T-cell (primary cell): Measurements from ENCODE around the gene TMPRSS11D. TPM values are rescaled to one million over a fixed set of nuclear protein-coding genes. Genes with fewer than 3 reads are reported as not detected.

ENCODE experiments used
- ATAC-seq, 4 experiments: fragments of 200-7000 bp in 3 of 4; fragments of 150-1000 bp in 1 of 4; cut with Tn5 transposase; replicated peaks in 1 of 4; 1 replicate in 3 of 4; 2 replicates in 1 of 4; pipeline ENCODE4 v1.10.0; 2021; ENCODE audit warnings: moderate library complexity in 3 of 4, mild to moderate bottlenecking in 2 of 4, moderate number of reproducible peaks in 1 of 4
- CTCF ChIA-PET, 2 donors: fragments of 300-600 bp; sonication (Branson Sonifier 250); formaldehyde crosslinking; loops; one replicate each; lab custom pipeline; 2022; ENCODE audit warnings: antibody characterized with exemption in 2 of 2; lab: Charles Lee
- POLR2A ChIA-PET, 2 donors: fragments of 300-600 bp; sonication (Branson Sonifier 250); formaldehyde crosslinking; loops; one replicate each; lab custom pipeline; 2022; ENCODE audit warnings: antibody characterized with exemption in 2 of 2; lab: Charles Lee
- DNase-seq, 35 experiments: peaks; one replicate each; pipeline versions ENCODE4 v3.0.0 to v3.0.0-alpha.2; 2013 to 2023
- H3K27ac ChIP-seq: one replicate; pipeline ENCODE4 v1.5.1; 2013; ENCODE audit warnings: low read length
- H3K27me3 ChIP-seq, 2 experiments: replicated peaks in 1 of 2; 1 replicate in 1 of 2; 2 replicates in 1 of 2; pipeline versions ENCODE4 v1.6.1 to v1.7.0; 2013; ENCODE audit warnings: low read length in 1 of 2, mixed read lengths in 1 of 2; ENCODE audit not compliant: control insufficient read depth in 2 of 2, insufficient read depth in 2 of 2; ENCODE audit errors: extremely low read depth in 1 of 2
- H3K36me3 ChIP-seq, 2 donors: 1 replicate in 1 of 2; 2 replicates in 1 of 2; pipeline versions ENCODE4 v1.6.1 to v1.7.0; 2013; ENCODE audit warnings: low read length in 1 of 2; ENCODE audit not compliant: control insufficient read depth in 2 of 2, insufficient read depth in 1 of 2; ENCODE audit errors: extremely low read depth in 1 of 2
- H3K4me1 ChIP-seq, 2 experiments: 1 replicate in 1 of 2; 2 replicates in 1 of 2; pipeline versions ENCODE4 v1.6.1 to v1.7.0; 2013; ENCODE audit warnings: low read length in 2 of 2, mixed read lengths in 1 of 2; ENCODE audit not compliant: insufficient read depth in 2 of 2, control insufficient read depth in 1 of 2; ENCODE audit errors: extremely low read depth in 1 of 2
- H3K4me3 ChIP-seq, 2 donors: 1 replicate in 1 of 2; 2 replicates in 1 of 2; pipeline versions ENCODE4 v1.5.1 to v1.7.0; 2013; ENCODE audit warnings: mild to moderate bottlenecking in 2 of 2, low read length in 1 of 2, moderate library complexity in 1 of 2; ENCODE audit not compliant: control insufficient read depth in 1 of 2; ENCODE audit errors: extremely low read depth in 1 of 2
- H3K9me3 ChIP-seq: 2 replicates; pipeline ENCODE4 v1.7.0; 2013
- H3K27ac Mint-ChIP-seq, 2 donors: one replicate each; pipeline ENCODE4 v1.8.0; 2020 to 2021; ENCODE audit warnings: mild to moderate bottlenecking in 2 of 2, mixed read lengths in 2 of 2
- H3K27me3 Mint-ChIP-seq, 2 donors: one replicate each; pipeline ENCODE4 v1.8.0; 2021 to 2022; ENCODE audit warnings: mixed read lengths in 2 of 2
- H3K36me3 Mint-ChIP-seq: one replicate; pipeline ENCODE4 v1.8.0; 2021; ENCODE audit warnings: mixed read lengths
- H3K4me1 Mint-ChIP-seq, 3 donors: one replicate each; pipeline ENCODE4 v1.8.0; 2020 to 2022; ENCODE audit warnings: mixed read lengths in 3 of 3, mild to moderate bottlenecking in 1 of 3
- H3K4me3 Mint-ChIP-seq, 3 donors: one replicate each; pipeline ENCODE4 v1.8.0; 2020 to 2022; ENCODE audit warnings: mild to moderate bottlenecking in 3 of 3, mixed read lengths in 3 of 3, moderate library complexity in 3 of 3
- H3K9me3 Mint-ChIP-seq, 3 donors: one replicate each; pipeline ENCODE4 v1.8.0; 2020 to 2022; ENCODE audit warnings: mixed read lengths in 3 of 3
- WGBS: methylation state at CpG from one replicate; pipeline ENCODE4 v1.1.5; 2013; ENCODE audit warnings: missing lambda C conversion rate; ENCODE audit not compliant: insufficient coverage; 5-methylcytosine and 5-hydroxymethylcytosine counted together
- total RNA-seq, 35 experiments: library from RNA in 6 of 35; stranded (reverse) in 6 of 35; fragments of 120-200 nt in 1 of 35; gene quantifications; one replicate each; pipeline versions ENCODE4 v1.2.1 to v1.2.4 and lab custom pipeline; 2013 to 2026

The TMPRSS11D gene
- total RNA-seq, 5 donors from 2014 or later (not counting 1 experiment from before 2014, with no cell fraction given) = not detected

GRCh38 chr4:67884701-67885100 lies 899 bp upstream of the TMPRSS11D start:
- H3K36me3 Mint-ChIP-seq = no peaks in the 10 kb centered on the region
- no peaks in the 10 kb centered on the region for H3K4me1 Mint-ChIP-seq
- Histone ChIP-seq H3K36me3 (no peaks in the 10 kb centered on the region), H3K4me3 (no peak overlapping the region), H3K4me1 (no peaks in the 10 kb centered on the region), H3K27ac (no peak overlapping the region), H3K27me3 (no peaks in the 10 kb centered on the region), H3K9me3 (no peaks in the 10 kb centered on the region)
- no peak overlapping the region for H3K4me3 Mint-ChIP-seq
- peaks cover 2 to 4% of the 10 kb centered on the region in 2 donors for H3K27me3 Mint-ChIP-seq
- DNase-seq (no peak), ATAC-seq (no peak)
- no peaks in the 10 kb centered on the region for H3K9me3 Mint-ChIP-seq
- ChIA-PET CTCF (interaction anchor here in 1 of 2 donors (1.0 kb wide), 1 partner anchor 21 kb away, joined by 3 read pairs; no protein-coding TSS in a partner anchor), POLR2A (no interaction called here)
- no peak overlapping the region for H3K27ac Mint-ChIP-seq

DNA sequence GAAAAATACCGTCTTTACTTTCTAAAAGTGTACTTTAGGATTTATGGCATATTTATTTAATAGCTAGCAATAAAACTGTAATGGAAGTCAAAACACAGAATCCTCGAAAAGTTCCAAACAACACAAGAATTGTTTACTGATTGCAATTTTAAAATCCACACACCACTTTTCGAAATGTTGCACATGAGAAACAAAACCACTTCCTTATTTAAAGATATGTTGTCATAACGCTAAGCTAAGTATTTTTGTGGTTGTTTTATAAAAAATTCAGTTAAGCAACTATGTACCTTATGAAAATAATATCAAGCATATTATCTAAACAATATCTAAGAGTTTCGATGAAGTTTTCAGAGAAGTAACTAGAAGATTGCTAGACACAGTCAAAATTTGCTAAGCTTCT lies 344 bp downstream of the TMPRSS11D start:
- ATAC-seq (no peak), DNase-seq (no peak)
- Mint-ChIP-seq H3K36me3 (no peaks in the 10 kb centered on the region), H3K9me3 (peaks cover 0 to 3% (median 0%) of the 10 kb centered on the region in 3 donors), H3K4me1 (no peaks in the 10 kb centered on the region), H3K27ac (no peak overlapping the region), H3K27me3 (peaks cover 2 to 4% of the 10 kb centered on the region in 2 donors), H3K4me3 (no peak overlapping the region)
- Histone ChIP-seq H3K36me3 (no peaks in the 10 kb centered on the region), H3K4me3 (no peak overlapping the region), H3K4me1 (no peaks in the 10 kb centered on the region), H3K27ac (no peak overlapping the region), H3K9me3 (no peaks in the 10 kb centered on the region), H3K27me3 (no peaks in the 10 kb centered on the region)
- ChIA-PET CTCF (no interaction called here), POLR2A (no interaction called here)
- no CpG with 5 or more reads among the region's 5 CpGs for WGBS

DNA sequence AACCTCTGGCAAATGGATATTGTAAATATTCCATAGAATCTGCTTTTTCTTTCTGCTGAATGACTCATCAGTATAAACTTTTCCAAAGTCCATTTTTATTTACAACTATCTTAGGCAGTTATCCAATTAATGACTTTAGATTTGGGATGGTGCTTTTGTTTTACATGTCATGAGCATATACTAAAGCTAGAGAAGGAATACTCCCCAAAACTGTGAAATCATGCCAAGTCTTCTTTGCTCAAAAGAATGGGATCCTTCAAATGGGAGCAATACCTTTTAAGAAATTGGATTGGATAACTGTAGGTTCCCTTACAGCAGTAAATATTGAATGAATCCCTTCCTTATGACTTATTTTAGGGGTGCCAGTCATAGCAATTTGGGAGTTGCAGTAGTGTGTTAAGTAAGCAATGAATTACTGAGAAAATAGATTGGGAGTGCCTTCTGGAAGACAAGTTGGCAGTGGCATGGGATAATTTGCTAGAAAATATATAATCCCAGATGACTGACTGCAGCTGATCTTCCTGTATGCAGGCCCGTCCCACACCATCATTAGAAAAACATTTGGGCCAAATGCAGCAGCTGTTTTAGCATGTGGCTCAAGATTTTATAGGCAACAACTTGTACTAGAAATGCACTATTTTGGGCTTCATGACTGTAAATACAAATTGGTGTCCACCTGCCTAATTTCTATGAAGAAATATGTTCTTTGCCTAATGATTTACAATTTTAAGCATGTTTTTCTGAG lies 2.8 kb downstream of the TMPRSS11D start:
- Mint-ChIP-seq H3K27me3 (peaks cover 4 to 5% of the 10 kb centered on the region in 2 donors), H3K4me1 (no peaks in the 10 kb centered on the region), H3K36me3 (no peaks in the 10 kb centered on the region), H3K9me3 (peaks cover 0 to 3% (median 0%) of the 10 kb centered on the region in 3 donors), H3K4me3 (no peak overlapping the region), H3K27ac (no peak overlapping the region)
- Histone ChIP-seq H3K9me3 (no peaks in the 10 kb centered on the region), H3K27ac (no peak overlapping the region), H3K4me1 (no peaks in the 10 kb centered on the region), H3K4me3 (no peak overlapping the region), H3K36me3 (no peaks in the 10 kb centered on the region), H3K27me3 (no peaks in the 10 kb centered on the region)
- ChIA-PET POLR2A (interaction anchor here in 1 of 2 donors (0.5 kb wide), 1 partner anchor 13 kb away, joined by 3 read pairs; no protein-coding TSS in a partner anchor), CTCF (no interaction called here)
- WGBS = 20% methylated on average over 1 of the region's 1 CpG
- ATAC-seq = no peak
- DNase-seq = no peak

- WGBS = 100% methylated on average over 1 of the region's 3 CpGs
- Mint-ChIP-seq H3K9me3 (peaks cover 0 to 3% (median 0%) of the 10 kb centered on the region in 3 donors), H3K36me3 (no peaks in the 10 kb centered on the region), H3K4me3 (no peak overlapping the region), H3K27me3 (peaks cover 0 to 3% of the 10 kb centered on the region in 2 donors), H3K27ac (no peak overlapping the region), H3K4me1 (no peaks in the 10 kb centered on the region)
- Histone ChIP-seq H3K4me3 (no peak overlapping the region), H3K4me1 (no peaks in the 10 kb centered on the region), H3K27ac (no peak overlapping the region), H3K9me3 (no peaks in the 10 kb centered on the region), H3K27me3 (no peaks in the 10 kb centered on the region), H3K36me3 (no peaks in the 10 kb centered on the region)
- CTCF ChIA-PET = no interaction called here
- DNase-seq (no peak), ATAC-seq (no peak)
- POLR2A ChIA-PET = interaction anchor here in 1 of 2 donors (0.7 kb wide), 1 partner anchor 135 kb away, joined by 4 read pairs; no protein-coding TSS in a partner anchor
Observed at GRCh38 chr4:67879486-67879885, 4.3 kb downstream of the TMPRSS11D start.

- no peaks in the 10 kb centered on the region for H3K9me3 ChIP-seq
- H3K4me3 ChIP-seq = no peak overlapping the region
- no peaks in the 10 kb centered on the region for H3K36me3 ChIP-seq
- POLR2A ChIA-PET = no interaction called here
- H3K9me3 Mint-ChIP-seq = peaks cover 0 to 3% (median 0%) of the 10 kb centered on the region in 3 donors
- H3K27ac ChIP-seq = no peak overlapping the region
- H3K27me3 Mint-ChIP-seq = peaks cover 0 to 3% of the 10 kb centered on the region in 2 donors
- H3K4me1 Mint-ChIP-seq = no peaks in the 10 kb centered on the region
- DNase-seq (no peak), ATAC-seq (no peak)
- no peak overlapping the region for H3K4me3 Mint-ChIP-seq
- no peak overlapping the region for H3K27ac Mint-ChIP-seq
- WGBS = 100% methylated on average over 1 of the region's 3 CpGs
- no peaks in the 10 kb centered on the region for H3K27me3 ChIP-seq
- no peaks in the 10 kb centered on the region for H3K4me1 ChIP-seq
- CTCF ChIA-PET = no interaction called here
- H3K36me3 Mint-ChIP-seq = no peaks in the 10 kb centered on the region
Observed at GRCh38 chr4:67877086-67877485, 6.7 kb downstream of the TMPRSS11D start.

DNA sequence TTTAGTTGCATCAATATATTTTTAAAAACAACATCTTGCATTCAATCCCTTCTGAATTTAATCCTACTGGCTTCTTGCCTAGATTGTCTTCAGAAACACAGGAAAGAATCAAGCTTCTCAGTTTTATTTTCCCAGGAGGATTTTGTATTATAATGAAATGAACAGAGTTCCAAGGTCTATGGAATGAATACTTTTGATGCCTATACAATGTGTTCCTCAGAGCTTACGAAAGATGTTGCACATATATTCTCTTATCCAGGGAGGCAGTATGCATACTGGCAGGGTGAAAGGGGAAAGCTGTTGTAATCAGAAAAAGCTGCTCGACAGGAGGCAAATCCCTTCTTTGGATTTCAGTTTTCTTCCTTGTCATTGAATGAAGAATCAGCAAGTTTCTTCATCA lies 8.8 kb downstream of the TMPRSS11D start:
- Histone ChIP-seq H3K4me1 (no peaks in the 10 kb centered on the region), H3K9me3 (no peaks in the 10 kb centered on the region), H3K4me3 (no peak overlapping the region), H3K36me3 (no peaks in the 10 kb centered on the region), H3K27ac (no peak overlapping the region), H3K27me3 (no peaks in the 10 kb centered on the region)
- DNase-seq (no peak), ATAC-seq (no peak)
- H3K36me3 Mint-ChIP-seq = no peaks in the 10 kb centered on the region
- CTCF ChIA-PET = no interaction called here
- H3K4me1 Mint-ChIP-seq = no peaks in the 10 kb centered on the region
- H3K9me3 Mint-ChIP-seq = peaks cover 0 to 3% (median 0%) of the 10 kb centered on the region in 3 donors
- no peak overlapping the region for H3K4me3 Mint-ChIP-seq
- H3K27me3 Mint-ChIP-seq = peaks cover 0 to 3% of the 10 kb centered on the region in 2 donors
- WGBS = no CpG with 5 or more reads among the region's 2 CpGs
- POLR2A ChIA-PET = no interaction called here
- no peak overlapping the region for H3K27ac Mint-ChIP-seq
